HCT116 (cell line): ENCODE measurements around the gene NMUR1. TPM values are rescaled to one million over a fixed set of nuclear protein-coding genes. Genes with fewer than 3 reads are reported as not detected.

ENCODE experiments used
- total RNA-seq: library from RNA; stranded (reverse); gene quantifications from one replicate; pipeline ENCODE4 v1.2.1, GENCODE V29; 2021; ENCODE audit not compliant: unreplicated experiment

Gene NMUR1
- total RNA-seq, 1 experiment from 2014 or later, result not detected

Other genes starting within 250 kb of the NMUR1 start
- gene B3GNT7, start 134.7 kb downstream of the NMUR1 start, total RNA-seq, result 6.1 TPM
- 1,077 TPM for gene NCL, start 66.0 kb downstream of the NMUR1 start, total RNA-seq
- not detected for gene TEX44, start 62.4 kb upstream of the NMUR1 start, total RNA-seq
- gene PTMA, start 178.1 kb upstream of the NMUR1 start, total RNA-seq, result 2,752 TPM